BJ (cell line): ENCODE results near the gene SRSF2. TPM values are rescaled to one million over a fixed set of nuclear protein-coding genes. Genes with fewer than 3 reads are reported as not detected.
"Not testable (repeated sequence)": the region's sequence is repeated elsewhere in the genome, so short reads cannot be mapped to it uniquely, and the experiment has no call there.

Source experiments
- CTCF ChIA-PET: fragments of 350-600 bp; formaldehyde crosslinking; extraction: SDS; loops from one replicate; lab custom pipeline; 2021; ENCODE audit warnings: antibody characterized with exemption, inconsistent platforms; lab: Yijun Ruan, JAX
- POLR2A ChIA-PET: fragments of 300-600 bp; sonication (Branson Sonifier 250); formaldehyde crosslinking; extraction: SDS; loops from one replicate; lab custom pipeline; 2021; ENCODE audit warnings: antibody characterized with exemption; lab: Charles Lee
- DNase-seq: peaks from one replicate; pipeline ENCODE4 v3.0.0-alpha.2; 2011; ENCODE audit warnings: low read depth
- H3K27me3 ChIP-seq: 2 replicates; pipeline ENCODE4 v1.6.0; 2011; ENCODE audit warnings: low read length; ENCODE audit not compliant: control insufficient read depth, insufficient read depth
- H3K36me3 ChIP-seq: 2 replicates; pipeline ENCODE4 v1.5.1; 2011; ENCODE audit warnings: low read length; ENCODE audit not compliant: control insufficient read depth, insufficient read depth
- H3K4me3 ChIP-seq: 2 replicates; pipeline ENCODE4 v1.5.1; 2011; ENCODE audit warnings: low read depth, mild to moderate bottlenecking, control low read depth, low read length
- polyA plus RNA-seq: library from polyadenylated mRNA; depleted of rRNA; stranded (reverse); fragments of >200 nt; gene quantifications from 2 replicates; pipeline ENCODE4 v1.2.3, GENCODE V29; 2011
- TF ChIP-seq, protein P1 (sequence below): IDR thresholded peaks from 2 replicates; pipeline ENCODE4 v1.5.1; 2011; ENCODE audit warnings: low read depth, mild to moderate bottlenecking, control low read depth, inconsistent platforms, low read length, moderate library complexity; ENCODE audit not compliant: insufficient read depth

Gene SRSF2
- polyA plus RNA-seq, 1 experiment = 110 TPM

DNA sequence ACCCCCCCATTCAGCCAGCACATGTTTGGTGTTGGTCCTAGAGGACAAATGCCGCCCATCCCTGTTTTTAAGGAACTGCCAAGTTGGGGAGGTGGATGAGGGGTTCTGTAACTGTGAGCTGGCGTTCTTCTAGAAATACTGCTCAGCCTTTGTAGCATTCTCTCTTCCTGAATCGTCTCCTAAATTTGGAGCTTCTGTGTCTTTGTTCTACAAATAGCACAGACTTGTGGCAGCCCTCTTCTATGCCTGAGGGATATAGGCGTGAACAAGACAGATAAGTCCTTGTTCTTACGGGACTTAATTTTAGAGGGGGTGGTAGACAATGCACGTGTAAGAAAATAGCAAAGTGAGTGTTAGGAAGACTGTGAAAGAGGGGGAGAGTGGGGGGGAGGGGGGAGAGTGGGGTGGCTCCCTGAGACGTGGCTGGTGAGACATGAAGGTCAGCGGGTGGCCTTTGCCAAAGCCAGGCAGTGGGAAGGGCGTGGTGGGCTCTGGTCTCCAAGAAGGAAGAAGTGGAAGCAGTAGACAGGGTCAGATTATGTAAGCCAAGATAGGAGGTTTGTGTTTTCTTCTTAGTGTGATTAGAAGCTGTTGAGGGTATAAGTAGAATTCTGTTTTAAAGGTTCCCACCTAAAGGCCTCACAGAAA is 10.7 kb upstream of the SRSF2 start:
- Histone ChIP-seq H3K4me3 (no peak overlapping the region), H3K36me3 (peaks cover 4% of the 10 kb centered on the region), H3K27me3 (no peaks in the 10 kb centered on the region)
- no peak for DNase-seq
- ChIA-PET CTCF (interaction anchor here (1.0 to 1.2 kb wide), 2 partner anchors 11 to 13 kb away, joined by 3 read pairs; no protein-coding TSS in a partner anchor), POLR2A (no interaction called here)
- TF ChIP-seq, protein P1, sequence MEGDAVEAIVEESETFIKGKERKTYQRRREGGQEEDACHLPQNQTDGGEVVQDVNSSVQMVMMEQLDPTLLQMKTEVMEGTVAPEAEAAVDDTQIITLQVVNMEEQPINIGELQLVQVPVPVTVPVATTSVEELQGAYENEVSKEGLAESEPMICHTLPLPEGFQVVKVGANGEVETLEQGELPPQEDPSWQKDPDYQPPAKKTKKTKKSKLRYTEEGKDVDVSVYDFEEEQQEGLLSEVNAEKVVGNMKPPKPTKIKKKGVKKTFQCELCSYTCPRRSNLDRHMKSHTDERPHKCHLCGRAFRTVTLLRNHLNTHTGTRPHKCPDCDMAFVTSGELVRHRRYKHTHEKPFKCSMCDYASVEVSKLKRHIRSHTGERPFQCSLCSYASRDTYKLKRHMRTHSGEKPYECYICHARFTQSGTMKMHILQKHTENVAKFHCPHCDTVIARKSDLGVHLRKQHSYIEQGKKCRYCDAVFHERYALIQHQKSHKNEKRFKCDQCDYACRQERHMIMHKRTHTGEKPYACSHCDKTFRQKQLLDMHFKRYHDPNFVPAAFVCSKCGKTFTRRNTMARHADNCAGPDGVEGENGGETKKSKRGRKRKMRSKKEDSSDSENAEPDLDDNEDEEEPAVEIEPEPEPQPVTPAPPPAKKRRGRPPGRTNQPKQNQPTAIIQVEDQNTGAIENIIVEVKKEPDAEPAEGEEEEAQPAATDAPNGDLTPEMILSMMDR = no peak

DNA sequence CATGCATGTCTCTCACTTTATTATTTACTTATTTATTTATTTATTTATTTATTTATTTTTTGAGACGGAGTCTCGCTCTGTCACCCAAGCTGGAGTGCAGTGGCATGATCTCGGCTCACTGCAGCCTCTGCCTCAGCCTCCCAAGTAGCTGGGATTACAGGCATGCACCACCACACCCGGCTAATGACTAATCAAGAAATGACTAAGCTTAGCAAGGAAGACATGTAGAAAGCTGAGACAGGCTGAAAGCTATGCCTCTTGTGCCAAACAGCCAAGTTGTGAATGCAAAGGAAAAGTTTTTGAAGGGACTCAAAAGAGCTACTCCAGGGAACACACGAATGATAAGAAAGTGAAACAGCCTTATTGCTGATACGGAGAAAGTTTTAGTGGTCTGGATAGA is 8.7 kb upstream of the SRSF2 start:
- POLR2A ChIA-PET, H3K4me3 ChIP-seq, H3K36me3 ChIP-seq, H3K27me3 ChIP-seq, DNase-seq: not testable (repeated sequence)
- CTCF ChIA-PET = interaction anchor here (1.1 kb wide), 1 partner anchor 9 kb away, joined by 3 read pairs; no protein-coding TSS in a partner anchor

DNA sequence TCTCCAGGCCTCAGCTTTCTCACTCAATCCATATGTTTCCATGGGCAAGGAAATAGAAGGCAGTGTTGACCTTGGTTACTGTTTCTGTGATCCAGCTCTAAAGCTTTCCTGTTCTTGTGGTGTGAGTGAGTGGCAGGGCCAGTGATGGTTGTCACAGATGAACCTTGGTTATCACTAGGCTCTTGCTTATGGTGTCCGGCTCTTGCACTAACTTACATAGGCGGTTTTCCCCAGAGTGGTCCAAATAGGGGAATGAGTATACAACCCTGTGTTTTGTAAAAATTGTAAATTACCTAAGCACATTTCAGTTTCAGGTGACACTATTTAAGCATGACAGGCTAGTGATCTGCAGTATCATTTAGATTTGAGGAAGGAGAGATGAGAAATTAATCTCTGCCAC is 7.6 kb upstream of the SRSF2 start:
- no peak for DNase-seq
- TF ChIP-seq, protein P1 = no peak
- ChIA-PET POLR2A (no interaction called here), CTCF (no interaction called here)
- H3K4me3 ChIP-seq = no peak overlapping the region
- peaks cover 4% of the 10 kb centered on the region for H3K36me3 ChIP-seq
- no peaks in the 10 kb centered on the region for H3K27me3 ChIP-seq

GRCh38 chr17:76742958-76743357 is 5.8 kb upstream of the SRSF2 start:
- ChIA-PET CTCF (interaction anchor here (1.1 kb wide), 1 partner anchor 313 kb away, joined by 5 read pairs; no protein-coding TSS in a partner anchor), POLR2A (no interaction called here)
- H3K36me3 ChIP-seq = peaks cover 4% of the 10 kb centered on the region
- H3K27me3 ChIP-seq = no peaks in the 10 kb centered on the region
- no peak overlapping the region for H3K4me3 ChIP-seq
- no peak for DNase-seq
- TF ChIP-seq, protein P1 = no peak

DNA sequence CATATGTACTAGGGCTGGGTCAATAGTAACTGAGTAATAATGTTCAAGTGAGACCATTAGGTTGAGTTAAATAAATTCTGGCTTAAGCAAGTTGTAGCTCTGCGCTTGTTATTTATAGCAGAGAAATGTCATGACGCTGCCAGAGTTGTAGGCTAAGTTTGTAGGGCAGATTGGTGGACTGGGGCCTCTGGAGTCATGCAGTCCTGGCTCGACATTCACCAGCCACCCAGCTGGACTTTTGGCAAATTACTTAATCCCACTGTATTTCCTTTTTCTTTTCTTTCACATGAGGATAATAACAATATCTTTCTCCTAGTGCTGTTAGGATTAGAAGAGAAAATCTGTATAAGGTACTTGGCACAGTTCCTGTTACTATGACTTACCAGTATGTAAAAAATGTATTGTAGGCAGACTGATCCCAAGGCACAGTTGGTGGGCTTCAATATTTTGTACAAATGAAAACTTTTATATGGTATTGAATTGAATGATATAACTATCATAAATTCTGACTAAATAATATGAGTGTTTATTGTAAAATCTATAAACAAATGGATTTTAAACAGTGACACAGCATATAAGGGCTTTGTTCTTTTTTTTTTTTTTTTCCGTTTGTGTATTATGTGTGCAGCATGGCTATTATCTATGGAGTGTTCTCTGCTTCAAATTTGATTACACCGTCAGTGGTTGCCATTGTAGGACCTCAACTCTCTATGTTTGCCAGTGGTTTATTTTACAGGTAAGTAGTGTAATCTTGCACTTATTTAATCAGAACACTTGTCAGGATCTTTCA is 3.4 kb upstream of the SRSF2 start:
- CTCF ChIA-PET = interaction anchor here (0.6 kb wide), 1 partner anchor 76 kb away, joined by 3 read pairs; no protein-coding TSS in a partner anchor
- TF ChIP-seq, protein P1 = no peak
- Histone ChIP-seq H3K4me3 (no peak overlapping the region), H3K36me3 (peaks cover 4% of the 10 kb centered on the region), H3K27me3 (no peaks in the 10 kb centered on the region)
- no peak for DNase-seq
- POLR2A ChIA-PET = no interaction called here

DNA sequence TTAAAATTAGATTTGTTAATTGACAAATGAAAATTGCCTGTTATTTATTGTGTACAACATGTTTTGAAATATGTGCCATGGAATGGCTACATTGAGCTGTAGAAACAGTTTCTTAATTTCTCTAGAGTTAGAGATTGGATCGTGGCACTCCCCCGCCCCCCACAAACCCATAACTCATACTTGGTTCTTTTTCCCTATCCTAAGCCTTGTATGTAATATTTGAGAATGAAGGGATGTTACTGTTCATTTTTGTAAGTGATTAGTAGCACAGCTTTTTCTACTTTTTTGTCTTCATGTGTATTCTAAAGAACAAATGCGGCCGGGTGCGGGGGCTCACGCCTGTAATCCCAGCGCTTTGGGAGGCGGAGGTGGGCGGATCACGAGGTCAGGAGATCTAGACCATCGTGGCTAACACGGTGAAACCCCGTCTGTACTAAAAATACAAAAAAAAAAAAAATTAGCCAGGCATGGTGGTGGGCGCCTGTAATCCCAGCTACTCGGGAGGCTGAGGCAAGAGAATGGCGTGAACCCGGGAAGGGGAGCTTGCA is 2.5 kb upstream of the SRSF2 start:
- H3K36me3 ChIP-seq, H3K27me3 ChIP-seq, DNase-seq, H3K4me3 ChIP-seq, POLR2A ChIA-PET: not testable (repeated sequence)
- CTCF ChIA-PET = interaction anchor here (0.6 to 1.4 kb wide), 3 partner anchors 12 to 76 kb away, joined by 3 read pairs; no protein-coding TSS in a partner anchor
